GM23338 (cell line): ENCODE measurements around the gene KCNMB2. TPM values are rescaled to one million over a fixed set of nuclear protein-coding genes. Genes with fewer than 3 reads are reported as not detected.

ENCODE experiments used
- ATAC-seq: fragments of 200-7000 bp; cut with Tn5 transposase; 3 replicates; pipeline ENCODE4 v1.9.1; 2020
- DNase-seq: peaks from one replicate; pipeline ENCODE4 v3.0.0-alpha.2; 2015; ENCODE audit warnings: low spot score
- H2AFZ ChIP-seq: fragments of 200-600 bp; sonication (generic); 2 replicates; pipeline ENCODE4 v1.8.0; 2016; ENCODE audit warnings: antibody characterized with exemption, mild to moderate bottlenecking, moderate library complexity
- H3F3A ChIP-seq: fragments of 200-600 bp; sonication (generic); replicated peaks from 2 replicates; pipeline ENCODE4 v1.8.0; 2017; ENCODE audit warnings: antibody characterized with exemption, mixed run types, low read depth
- H3K27ac ChIP-seq: fragments of 200-600 bp; sonication (generic); 2 replicates; pipeline ENCODE4 v1.6.1; 2016; ENCODE audit warnings: low read depth
- H3K27me3 ChIP-seq: fragments of 200-600 bp; sonication (generic); 2 replicates; pipeline ENCODE4 v1.8.0; 2016; ENCODE audit warnings: mild to moderate bottlenecking, mixed run types, moderate library complexity; ENCODE audit not compliant: insufficient read depth
- H3K36me3 ChIP-seq: fragments of 200-600 bp; sonication (generic); 2 replicates; pipeline ENCODE4 v1.8.0; 2016; ENCODE audit warnings: mild to moderate bottlenecking; ENCODE audit not compliant: insufficient read depth
- H3K4me1 ChIP-seq: fragments of 200-600 bp; sonication (generic); 2 replicates; pipeline ENCODE4 v1.8.0; 2016; ENCODE audit warnings: mild to moderate bottlenecking, moderate library complexity; ENCODE audit not compliant: insufficient read depth
- H3K4me2 ChIP-seq: fragments of 200-600 bp; sonication (generic); 2 replicates; pipeline ENCODE4 v1.7.1; 2017; ENCODE audit warnings: mixed run types
- H3K4me3 ChIP-seq: fragments of 200-600 bp; sonication (generic); 2 replicates; pipeline ENCODE4 v1.6.1; 2016; ENCODE audit warnings: mixed run types
- H3K79me2 ChIP-seq: fragments of 200-600 bp; sonication (generic); replicated peaks from 2 replicates; pipeline ENCODE4 v1.8.0; 2017; ENCODE audit warnings: mild to moderate bottlenecking; ENCODE audit not compliant: insufficient read depth
- H3K9me2 ChIP-seq: fragments of 200-600 bp; sonication (generic); 2 replicates; pipeline ENCODE4 v1.8.0; 2017; ENCODE audit not compliant: insufficient read depth
- H4K20me1 ChIP-seq: fragments of 200-600 bp; sonication (generic); replicated peaks from 2 replicates; pipeline ENCODE4 v1.8.0; 2017; ENCODE audit warnings: mild to moderate bottlenecking; ENCODE audit not compliant: insufficient read depth
- H3K27ac Mint-ChIP-seq: 2 replicates; pipeline ENCODE4 v1.8.0; 2020; ENCODE audit warnings: inconsistent platforms, mild to moderate bottlenecking, moderate library complexity, mixed read lengths
- H3K27me3 Mint-ChIP-seq: 3 replicates; pipeline ENCODE4 v1.8.0; 2022; ENCODE audit warnings: low read depth, mild to moderate bottlenecking, moderate library complexity, mixed read lengths, inconsistent platforms; ENCODE audit not compliant: insufficient read depth, poor library complexity
- H3K36me3 Mint-ChIP-seq: 3 replicates; pipeline ENCODE4 v1.8.0; 2021; ENCODE audit warnings: low read depth, mild to moderate bottlenecking, inconsistent platforms, moderate library complexity, mixed read lengths
- H3K4me1 Mint-ChIP-seq: 3 replicates; pipeline ENCODE4 v1.8.0; 2020; ENCODE audit warnings: mild to moderate bottlenecking, inconsistent platforms, mixed read lengths
- H3K4me3 Mint-ChIP-seq: 3 replicates; pipeline ENCODE4 v1.8.0; 2021; ENCODE audit warnings: moderate library complexity, mild to moderate bottlenecking, inconsistent platforms, mixed read lengths
- H3K9me3 Mint-ChIP-seq: 3 replicates; pipeline ENCODE4 v1.8.0; 2020; ENCODE audit warnings: moderate library complexity, mild to moderate bottlenecking, inconsistent platforms, mixed read lengths
- ETS1 ChIP-seq: IDR thresholded peaks from 2 replicates; pipeline ENCODE4 v1.6.1; 2016; ENCODE audit warnings: antibody characterized with exemption
- EZH2 ChIP-seq: fragments of 200-600 bp; sonication (generic); IDR thresholded peaks from one replicate; pipeline ENCODE4 v1.8.0; 2017; ENCODE audit warnings: antibody characterized with exemption, mild to moderate bottlenecking, low read depth; ENCODE audit not compliant: unreplicated experiment
- EZH2phosphoT487 ChIP-seq: fragments of 200-600 bp; sonication (generic); IDR thresholded peaks from one replicate; pipeline ENCODE4 v1.8.1; 2018; ENCODE audit warnings: antibody characterized with exemption; ENCODE audit not compliant: unreplicated experiment
- JUNB ChIP-seq: IDR thresholded peaks from one replicate; pipeline ENCODE4 v1.6.1; 2016; ENCODE audit warnings: antibody characterized with exemption; ENCODE audit not compliant: unreplicated experiment
- NANOG ChIP-seq: IDR thresholded peaks from 2 replicates; pipeline ENCODE4 v1.6.1; 2016; ENCODE audit warnings: antibody characterized with exemption, borderline replicate concordance
- STAT1 ChIP-seq: IDR thresholded peaks from one replicate; pipeline ENCODE4 v1.6.1; 2016; ENCODE audit warnings: antibody characterized with exemption; ENCODE audit not compliant: unreplicated experiment
- ZNF114 ChIP-seq: fragments of 250-450 bp; sonication (Bioruptor Pico); IDR thresholded peaks from 2 replicates; pipeline ENCODE4 v1.5.0; 2020; ENCODE audit warnings: mild to moderate bottlenecking, moderate library complexity
- ZNF331 ChIP-seq: fragments of 250-450 bp; sonication (Bioruptor Pico); IDR thresholded peaks from 2 replicates; pipeline ENCODE4 v1.5.0; 2020; ENCODE audit warnings: low read depth, mild to moderate bottlenecking, moderate library complexity
- polyA plus RNA-seq: library from polyadenylated mRNA; unstranded; fragments of >200 nt; fragmentation: Nextera tagmentation; extraction: Ambion mirVana; gene quantifications from 2 replicates; pipeline ENCODE4 v1.2.1, GENCODE V29; 2016
- total RNA-seq: library from RNA; depleted of rRNA; stranded (reverse); fragments of >200 nt; shearing (Covaris generic); gene quantifications from 2 replicates; pipeline ENCODE4 v1.2.3, GENCODE V29; 2014
- TF ChIP-seq, protein P1 (sequence below): IDR thresholded peaks from one replicate; pipeline ENCODE4 v1.6.1; 2018; ENCODE audit warnings: antibody characterized with exemption; ENCODE audit not compliant: unreplicated experiment
- TF ChIP-seq, protein P2 (sequence below), 2 experiments: fragments of 200-600 bp in 1 of 2; sonication (generic) in 1 of 2; conservative IDR thresholded peaks; 2 replicates each; pipeline versions ENCODE4 v1.5.1 to v1.6.1; 2016 to 2017; ENCODE audit warnings: antibody characterized with exemption in 2 of 2, low read depth in 2 of 2, mild to moderate bottlenecking in 2 of 2, moderate library complexity in 1 of 2

Gene KCNMB2
- total and polyA plus RNA-seq, 2 experiments from 2014 or later: 0.53 TPM; not detected in 1

- no peak for TF ChIP-seq EZH2phosphoT487
- no peak for TF ChIP-seq ETS1
- TF ChIP-seq JUNB: no peak
- no peak for TF ChIP-seq EZH2
- TF ChIP-seq, protein P1, sequence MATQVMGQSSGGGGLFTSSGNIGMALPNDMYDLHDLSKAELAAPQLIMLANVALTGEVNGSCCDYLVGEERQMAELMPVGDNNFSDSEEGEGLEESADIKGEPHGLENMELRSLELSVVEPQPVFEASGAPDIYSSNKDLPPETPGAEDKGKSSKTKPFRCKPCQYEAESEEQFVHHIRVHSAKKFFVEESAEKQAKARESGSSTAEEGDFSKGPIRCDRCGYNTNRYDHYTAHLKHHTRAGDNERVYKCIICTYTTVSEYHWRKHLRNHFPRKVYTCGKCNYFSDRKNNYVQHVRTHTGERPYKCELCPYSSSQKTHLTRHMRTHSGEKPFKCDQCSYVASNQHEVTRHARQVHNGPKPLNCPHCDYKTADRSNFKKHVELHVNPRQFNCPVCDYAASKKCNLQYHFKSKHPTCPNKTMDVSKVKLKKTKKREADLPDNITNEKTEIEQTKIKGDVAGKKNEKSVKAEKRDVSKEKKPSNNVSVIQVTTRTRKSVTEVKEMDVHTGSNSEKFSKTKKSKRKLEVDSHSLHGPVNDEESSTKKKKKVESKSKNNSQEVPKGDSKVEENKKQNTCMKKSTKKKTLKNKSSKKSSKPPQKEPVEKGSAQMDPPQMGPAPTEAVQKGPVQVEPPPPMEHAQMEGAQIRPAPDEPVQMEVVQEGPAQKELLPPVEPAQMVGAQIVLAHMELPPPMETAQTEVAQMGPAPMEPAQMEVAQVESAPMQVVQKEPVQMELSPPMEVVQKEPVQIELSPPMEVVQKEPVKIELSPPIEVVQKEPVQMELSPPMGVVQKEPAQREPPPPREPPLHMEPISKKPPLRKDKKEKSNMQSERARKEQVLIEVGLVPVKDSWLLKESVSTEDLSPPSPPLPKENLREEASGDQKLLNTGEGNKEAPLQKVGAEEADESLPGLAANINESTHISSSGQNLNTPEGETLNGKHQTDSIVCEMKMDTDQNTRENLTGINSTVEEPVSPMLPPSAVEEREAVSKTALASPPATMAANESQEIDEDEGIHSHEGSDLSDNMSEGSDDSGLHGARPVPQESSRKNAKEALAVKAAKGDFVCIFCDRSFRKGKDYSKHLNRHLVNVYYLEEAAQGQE: no peak
- no peak for TF ChIP-seq ZNF331 (CRISPR knock-in tag)
- TF ChIP-seq, protein P2, sequence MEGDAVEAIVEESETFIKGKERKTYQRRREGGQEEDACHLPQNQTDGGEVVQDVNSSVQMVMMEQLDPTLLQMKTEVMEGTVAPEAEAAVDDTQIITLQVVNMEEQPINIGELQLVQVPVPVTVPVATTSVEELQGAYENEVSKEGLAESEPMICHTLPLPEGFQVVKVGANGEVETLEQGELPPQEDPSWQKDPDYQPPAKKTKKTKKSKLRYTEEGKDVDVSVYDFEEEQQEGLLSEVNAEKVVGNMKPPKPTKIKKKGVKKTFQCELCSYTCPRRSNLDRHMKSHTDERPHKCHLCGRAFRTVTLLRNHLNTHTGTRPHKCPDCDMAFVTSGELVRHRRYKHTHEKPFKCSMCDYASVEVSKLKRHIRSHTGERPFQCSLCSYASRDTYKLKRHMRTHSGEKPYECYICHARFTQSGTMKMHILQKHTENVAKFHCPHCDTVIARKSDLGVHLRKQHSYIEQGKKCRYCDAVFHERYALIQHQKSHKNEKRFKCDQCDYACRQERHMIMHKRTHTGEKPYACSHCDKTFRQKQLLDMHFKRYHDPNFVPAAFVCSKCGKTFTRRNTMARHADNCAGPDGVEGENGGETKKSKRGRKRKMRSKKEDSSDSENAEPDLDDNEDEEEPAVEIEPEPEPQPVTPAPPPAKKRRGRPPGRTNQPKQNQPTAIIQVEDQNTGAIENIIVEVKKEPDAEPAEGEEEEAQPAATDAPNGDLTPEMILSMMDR (conservative IDR thresholded peaks at IDR 0.05; ENCODE audit: low read depth in 2 of 2): no peak
Observed at GRCh38 chr3:178637802-178638201, 101.6 kb downstream of the KCNMB2 start (continued).

DNA sequence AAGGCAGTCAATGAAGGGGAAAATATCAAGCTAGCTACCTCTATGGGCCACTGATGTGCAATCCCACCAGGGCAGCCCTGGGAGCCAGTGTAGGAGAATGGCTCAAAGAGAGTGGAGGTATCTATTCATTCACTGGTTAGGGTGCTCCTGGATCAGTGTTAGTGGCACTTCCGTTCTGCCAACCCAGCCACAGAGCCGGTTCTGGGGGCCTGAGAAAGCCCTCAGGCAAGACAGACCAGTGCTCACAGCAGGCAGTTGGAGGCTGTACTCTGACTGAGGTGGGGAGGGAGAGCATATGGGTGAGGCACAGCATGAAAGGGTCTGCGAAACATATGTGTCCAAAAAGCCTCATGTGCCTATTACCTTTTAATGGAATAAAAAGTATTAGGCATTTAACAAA, 109.3 kb downstream of the KCNMB2 start:
- Histone ChIP-seq H3K9me2 (peaks cover 3% of the 10 kb centered on the region; the same call in 1 of the 2 replicates), H3K4me1 (no peaks in the 10 kb centered on the region), H3K27me3 (no peaks in the 10 kb centered on the region), H3K79me2 (no peaks in the 10 kb centered on the region), H3K4me2 (no peak overlapping the region), H3K4me3 (no peak overlapping the region), H3K36me3 (no peaks in the 10 kb centered on the region), H2AFZ (no peak overlapping the region), H3F3A (no peaks in the 10 kb centered on the region), H3K27ac (no peak overlapping the region), H4K20me1 (no peaks in the 10 kb centered on the region)
- Mint-ChIP-seq H3K27me3 (no peaks in the 10 kb centered on the region), H3K9me3 (peaks cover 3% of the 10 kb centered on the region; the same call in 2 of the 3 replicates), H3K4me3 (no peak overlapping the region), H3K4me1 (no peaks in the 10 kb centered on the region), H3K36me3 (no peaks in the 10 kb centered on the region), H3K27ac (no peak overlapping the region)
- DNase-seq (no peak), ATAC-seq (no peak; the same call in 1 of the 3 replicates)
- TF ChIP-seq NANOG: no peak
- TF ChIP-seq EZH2phosphoT487: no peak
- TF ChIP-seq EZH2: no peak
- no peak for TF ChIP-seq ETS1
- TF ChIP-seq, protein P1: no peak
- no peak for TF ChIP-seq STAT1
- no peak for TF ChIP-seq ZNF114 (CRISPR knock-in tag)
